ENCODE data around the gene OR5AC2. TPM values are rescaled to one million over a fixed set of nuclear protein-coding genes. Genes with fewer than 3 reads are reported as not detected.

The OR5AC2 gene
- polyA plus RNA-seq, 1 donor (not counting 4 experiments of a cell fraction or from before 2014, with no cell fraction given): not detected

GRCh38 chr3:98038876-98039275 lies 48.1 kb upstream of the OR5AC2 start:
- Histone ChIP-seq H3K4me3 (ENCODE audit: control insufficient read depth in 2 of 3, extremely low read depth in 1 of 3, insufficient read depth in 2 of 3, low read depth in 1 of 3, low read length in 3 of 3) (peak overlapping the region in 1 of 3 experiments; percentile 68), H3K9me1 (ENCODE audit: control insufficient read depth, extremely low read depth, insufficient read depth, low read length) (no peaks in the 10 kb centered on the region), H3K9me3 (ENCODE audit: control insufficient read depth, low read depth, low read length) (no peaks in the 10 kb centered on the region), H3K4me1 (ENCODE audit: control insufficient read depth, extremely low read depth, insufficient read depth, low read length) (no peaks in the 10 kb centered on the region), H2AFZ (ENCODE audit: control insufficient read depth, low read length) (peak overlapping the region; percentile 56), H3K27ac (ENCODE audit: control insufficient read depth, insufficient read depth, low read length) (no peak overlapping the region), H3K27me3 (ENCODE audit: control insufficient read depth, extremely low read depth, insufficient read depth, low read length) (no peaks in the 10 kb centered on the region), H3K4me2 (ENCODE audit: control insufficient read depth, extremely low read depth, insufficient read depth, low read depth, low read length) (peak overlapping the region; percentile 92), H3K79me2 (ENCODE audit: control insufficient read depth, insufficient read depth, low read length) (no peaks in the 10 kb centered on the region), H4K20me1 (ENCODE audit: control insufficient read depth, extremely low read depth, insufficient read depth, low read length) (no peaks in the 10 kb centered on the region), H3K36me3 (ENCODE audit: control insufficient read depth in 2 of 2, extremely low read depth in 1 of 2, insufficient read depth in 2 of 2, low read length in 2 of 2) (no peaks in the 10 kb centered on the region), H3K9ac (ENCODE audit: control insufficient read depth, extremely low read depth, insufficient read depth, low read length) (no peak overlapping the region)
- dilution Hi-C loops (cut with MboI; ENCODE audit: extremely low pct_ligation_motif_present, low sequenced_read_pairs): no loop called here
- DNase-seq (ENCODE audit: low read depth, low spot score): no peak
- no peak for TF ChIP-seq EZH2 (IDR thresholded peaks at IDR 0.05; ENCODE audit: low read length)
- TF ChIP-seq, protein P1, sequence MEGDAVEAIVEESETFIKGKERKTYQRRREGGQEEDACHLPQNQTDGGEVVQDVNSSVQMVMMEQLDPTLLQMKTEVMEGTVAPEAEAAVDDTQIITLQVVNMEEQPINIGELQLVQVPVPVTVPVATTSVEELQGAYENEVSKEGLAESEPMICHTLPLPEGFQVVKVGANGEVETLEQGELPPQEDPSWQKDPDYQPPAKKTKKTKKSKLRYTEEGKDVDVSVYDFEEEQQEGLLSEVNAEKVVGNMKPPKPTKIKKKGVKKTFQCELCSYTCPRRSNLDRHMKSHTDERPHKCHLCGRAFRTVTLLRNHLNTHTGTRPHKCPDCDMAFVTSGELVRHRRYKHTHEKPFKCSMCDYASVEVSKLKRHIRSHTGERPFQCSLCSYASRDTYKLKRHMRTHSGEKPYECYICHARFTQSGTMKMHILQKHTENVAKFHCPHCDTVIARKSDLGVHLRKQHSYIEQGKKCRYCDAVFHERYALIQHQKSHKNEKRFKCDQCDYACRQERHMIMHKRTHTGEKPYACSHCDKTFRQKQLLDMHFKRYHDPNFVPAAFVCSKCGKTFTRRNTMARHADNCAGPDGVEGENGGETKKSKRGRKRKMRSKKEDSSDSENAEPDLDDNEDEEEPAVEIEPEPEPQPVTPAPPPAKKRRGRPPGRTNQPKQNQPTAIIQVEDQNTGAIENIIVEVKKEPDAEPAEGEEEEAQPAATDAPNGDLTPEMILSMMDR (optimal IDR thresholded peaks at IDR 0.05 in 1 of 3, IDR thresholded peaks at IDR 0.05 in 1 of 3, conservative IDR thresholded peaks at IDR 0.05 in 1 of 3; ENCODE audit: extremely low read depth in 1 of 3, insufficient read depth in 2 of 3, low read length in 3 of 3): no peak
- no peak for FAIRE-seq

- H3K4me3 ChIP-seq (ENCODE audit: control insufficient read depth in 2 of 3, extremely low read depth in 1 of 3, insufficient read depth in 2 of 3, low read depth in 1 of 3, low read length in 3 of 3): peak overlapping the region; percentile 8 to 68 (median 50)
- H3K9me3 ChIP-seq (ENCODE audit: control insufficient read depth, low read depth, low read length): no peaks in the 10 kb centered on the region
- no peaks in the 10 kb centered on the region for H3K79me2 ChIP-seq (ENCODE audit: control insufficient read depth, insufficient read depth, low read length)
- H3K27me3 ChIP-seq (ENCODE audit: control insufficient read depth, extremely low read depth, insufficient read depth, low read length): no peaks in the 10 kb centered on the region
- TF ChIP-seq EZH2 (IDR thresholded peaks at IDR 0.05; ENCODE audit: low read length): no peak
- TF ChIP-seq, protein P1 (optimal IDR thresholded peaks at IDR 0.05 in 1 of 3, IDR thresholded peaks at IDR 0.05 in 1 of 3, conservative IDR thresholded peaks at IDR 0.05 in 1 of 3; ENCODE audit: extremely low read depth in 1 of 3, insufficient read depth in 2 of 3, low read length in 3 of 3): peak; percentile 66 to 72 (median 68)
- no peaks in the 10 kb centered on the region for H4K20me1 ChIP-seq (ENCODE audit: control insufficient read depth, extremely low read depth, insufficient read depth, low read length)
- peak overlapping the region; percentile 92 for H3K4me2 ChIP-seq (ENCODE audit: control insufficient read depth, extremely low read depth, insufficient read depth, low read depth, low read length)
- H3K36me3 ChIP-seq (ENCODE audit: control insufficient read depth in 2 of 2, extremely low read depth in 1 of 2, insufficient read depth in 2 of 2, low read length in 2 of 2): no peaks in the 10 kb centered on the region
- no peaks in the 10 kb centered on the region for H3K4me1 ChIP-seq (ENCODE audit: control insufficient read depth, extremely low read depth, insufficient read depth, low read length)
- no peak overlapping the region for H3K9ac ChIP-seq (ENCODE audit: control insufficient read depth, extremely low read depth, insufficient read depth, low read length)
- peak overlapping the region; percentile 91 for H2AFZ ChIP-seq (ENCODE audit: control insufficient read depth, low read length)
- no peaks in the 10 kb centered on the region for H3K9me1 ChIP-seq (ENCODE audit: control insufficient read depth, extremely low read depth, insufficient read depth, low read length)
- no peak overlapping the region for H3K27ac ChIP-seq (ENCODE audit: control insufficient read depth, insufficient read depth, low read length)
- FAIRE-seq (peak; percentile 95), DNase-seq (ENCODE audit: low read depth, low spot score) (peak; percentile 49)
- dilution Hi-C loops (cut with MboI; ENCODE audit: extremely low pct_ligation_motif_present, low sequenced_read_pairs): no loop called here
These were observed 47.5 kb upstream of the OR5AC2 start for GRCh38 chr3:98039322-98040024.

Data from keratinocyte (primary cell).